ENCODE measurements around the gene MAD1L1. TPM values are rescaled to one million over a fixed set of nuclear protein-coding genes. Genes with fewer than 3 reads are reported as not detected.

MAD1L1 gene
- total and polyA plus RNA-seq, 2 of the 8 experiments (the other 6 are each of a cell fraction or from before 2014, with no cell fraction given) = 40.4 to 44.6 TPM

GRCh38 chr7:1818575-1819258, 414.0 kb downstream of the MAD1L1 start:
- H2AK5ac ChIP-seq (ENCODE audit: low read depth, low read length) = no peak overlapping the region
- DNase-seq (ENCODE audit: low read depth in 1 of 2, low spot score in 2 of 2) (no peak), FAIRE-seq (no peak)
- H4K91ac ChIP-seq (replicated peaks; ENCODE audit: insufficient read length, low read length) = no peak overlapping the region
- peaks cover 0 to 3% (median 0%) of the 10 kb centered on the region in 4 experiments; a peak in 1 of 7 replicates for H3K4me1 ChIP-seq (replicated peaks in 1 of 4; ENCODE audit: control insufficient read depth in 3 of 4, insufficient read depth in 4 of 4, low read length in 3 of 4)
- no peaks in the 10 kb centered on the region for H3K9me3 ChIP-seq (ENCODE audit: insufficient read depth in 2 of 2, low read depth in 1 of 2, low read length in 1 of 2)
- no peak overlapping the region for H2BK20ac ChIP-seq (ENCODE audit: low read length)
- no peak overlapping the region for H3K4me2 ChIP-seq (ENCODE audit: insufficient read depth in 1 of 2, low read depth in 2 of 2, low read length in 2 of 2)
- H3K36me3 ChIP-seq (ENCODE audit: control insufficient read depth in 2 of 4, insufficient read depth in 4 of 4, low read length in 3 of 4) = no peaks in the 10 kb centered on the region
- H4K8ac ChIP-seq (ENCODE audit: extremely low read depth, insufficient read depth, low read length) = no peak overlapping the region
- no peaks in the 10 kb centered on the region for H3K23me2 ChIP-seq (ENCODE audit: low read depth, low read length)
- H3K14ac ChIP-seq (ENCODE audit: insufficient read length) = no peak overlapping the region
- no peak overlapping the region for H3K9ac ChIP-seq (replicated peaks in 1 of 4; ENCODE audit: extremely low read depth in 1 of 4, low read depth in 3 of 4, low read length in 3 of 4)
- 89% methylated on average over 21 of the region's 28 CpGs; no CpG with 5 or more reads in 1 of the 2 experiments for WGBS, 2 experiments (ENCODE audit: extremely low coverage in 1 of 2, insufficient coverage in 1 of 2, insufficient read length in 1 of 2, insufficient replicate concordance in 2 of 2, low coverage in 1 of 2, low lambda C conversion rate in 2 of 2, missing lambda C conversion rate in 1 of 2)
- no peak overlapping the region for H2BK15ac ChIP-seq (ENCODE audit: low read length)
- no peak overlapping the region for H2BK120ac ChIP-seq (replicated peaks; ENCODE audit: low read depth, low read length)
- H3K79me1 ChIP-seq (ENCODE audit: low read depth, low read length) = no peaks in the 10 kb centered on the region; the same call in 1 of the 2 replicates
- no peak overlapping the region for H3K23ac ChIP-seq (ENCODE audit: insufficient read length)
- no peak overlapping the region for H3K56ac ChIP-seq (replicated peaks; ENCODE audit: insufficient read length, low read depth, low read length)
- no peak overlapping the region for H3K4ac ChIP-seq (replicated peaks; ENCODE audit: insufficient read length, low read depth, low read length)
- CTCF ChIA-PET (ENCODE audit: partially characterized antibody) = interaction anchor here (0.9 kb wide), 1 partner anchor 30 kb away, joined by 3 read pairs; no protein-coding TSS in a partner anchor
- no peak for TF ChIP-seq MAFK (IDR thresholded peaks at IDR 0.05; ENCODE audit: low read depth, low read length)
- TF ChIP-seq EP300 (IDR thresholded peaks at IDR 0.05; ENCODE audit: borderline replicate concordance in 1 of 2, low read depth in 2 of 2, low read length in 2 of 2) = no peak
- no peaks in the 10 kb centered on the region for H3K27me3 ChIP-seq (replicated peaks in 1 of 4; ENCODE audit: control insufficient read depth in 3 of 4, extremely low read depth in 1 of 4, insufficient read depth in 3 of 4, low read length in 3 of 4)
- POLR2A ChIA-PET (ENCODE audit: partially characterized antibody) = no interaction called here
- H3K18ac ChIP-seq (ENCODE audit: extremely low read depth, low read length) = no peak overlapping the region
- H2BK12ac ChIP-seq (ENCODE audit: low read depth, low read length) = no peak overlapping the region
- no peak overlapping the region for H4K5ac ChIP-seq (ENCODE audit: insufficient read length, low read depth, low read length)
- no peak overlapping the region for H3K27ac ChIP-seq (ENCODE audit: low read depth, low read length)
- H3K79me2 ChIP-seq (ENCODE audit: control insufficient read depth in 1 of 2, insufficient read depth in 2 of 2, low read length in 2 of 2) = no peaks in the 10 kb centered on the region
- H2AFZ ChIP-seq (ENCODE audit: low read length) = no peak overlapping the region
- H3K4me3 ChIP-seq (ENCODE audit: extremely low read depth in 1 of 4, insufficient read depth in 2 of 4, low read depth in 3 of 4, low read length in 4 of 4) = no peak overlapping the region
- H2BK5ac ChIP-seq (ENCODE audit: low read depth, low read length) = no peak overlapping the region
- no peaks in the 10 kb centered on the region for H4K20me1 ChIP-seq (replicated peaks in 1 of 2; ENCODE audit: control insufficient read depth in 1 of 2, insufficient read depth in 2 of 2, low read length in 2 of 2)
